ENCODE results near the gene MAPK7. TPM values are rescaled to one million over a fixed set of nuclear protein-coding genes. Genes with fewer than 3 reads are reported as not detected.

Gene MAPK7
- total RNA-seq, 1 donor from 2014 or later = 39.3 TPM

GRCh38 chr17:19331543-19332245, 46.6 kb upstream of the MAPK7 start:
- H3K4me3 Mint-ChIP-seq = peak overlapping the region; percentile 4

GRCh38 chr17:19332371-19333131, 45.7 kb upstream of the MAPK7 start:
- no peak for DNase-seq (ENCODE audit: low read depth, low spot score)
- Mint-ChIP-seq H3K9me3 (no peaks in the 10 kb centered on the region), H3K4me3 (no peak overlapping the region), H3K4me1 (peaks cover 27% of the 10 kb centered on the region), H3K27me3 (ENCODE audit: low read depth) (no peaks in the 10 kb centered on the region), H3K36me3 (ENCODE audit: low read depth) (no peaks in the 10 kb centered on the region), H3K27ac (ENCODE audit: unreplicated experiment) (no peak overlapping the region)
- TF ChIP-seq, protein P1, sequence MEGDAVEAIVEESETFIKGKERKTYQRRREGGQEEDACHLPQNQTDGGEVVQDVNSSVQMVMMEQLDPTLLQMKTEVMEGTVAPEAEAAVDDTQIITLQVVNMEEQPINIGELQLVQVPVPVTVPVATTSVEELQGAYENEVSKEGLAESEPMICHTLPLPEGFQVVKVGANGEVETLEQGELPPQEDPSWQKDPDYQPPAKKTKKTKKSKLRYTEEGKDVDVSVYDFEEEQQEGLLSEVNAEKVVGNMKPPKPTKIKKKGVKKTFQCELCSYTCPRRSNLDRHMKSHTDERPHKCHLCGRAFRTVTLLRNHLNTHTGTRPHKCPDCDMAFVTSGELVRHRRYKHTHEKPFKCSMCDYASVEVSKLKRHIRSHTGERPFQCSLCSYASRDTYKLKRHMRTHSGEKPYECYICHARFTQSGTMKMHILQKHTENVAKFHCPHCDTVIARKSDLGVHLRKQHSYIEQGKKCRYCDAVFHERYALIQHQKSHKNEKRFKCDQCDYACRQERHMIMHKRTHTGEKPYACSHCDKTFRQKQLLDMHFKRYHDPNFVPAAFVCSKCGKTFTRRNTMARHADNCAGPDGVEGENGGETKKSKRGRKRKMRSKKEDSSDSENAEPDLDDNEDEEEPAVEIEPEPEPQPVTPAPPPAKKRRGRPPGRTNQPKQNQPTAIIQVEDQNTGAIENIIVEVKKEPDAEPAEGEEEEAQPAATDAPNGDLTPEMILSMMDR (conservative IDR thresholded peaks at IDR 0.05) = no peak

More at GRCh38 chr17:19331543-19332245, 46.6 kb upstream of the MAPK7 start:
- Mint-ChIP-seq H3K27me3 (ENCODE audit: low read depth) (no peaks in the 10 kb centered on the region), H3K36me3 (ENCODE audit: low read depth) (peaks cover 3% of the 10 kb centered on the region), H3K4me1 (peaks cover 19% of the 10 kb centered on the region), H3K9me3 (no peaks in the 10 kb centered on the region), H3K27ac (ENCODE audit: unreplicated experiment) (peak overlapping the region; percentile 98)
- TF ChIP-seq, protein P1 (conservative IDR thresholded peaks at IDR 0.05) = no peak
- no peak for DNase-seq (ENCODE audit: low read depth, low spot score)

- Mint-ChIP-seq H3K4me3 (no peak overlapping the region), H3K36me3 (ENCODE audit: low read depth) (no peaks in the 10 kb centered on the region), H3K27me3 (ENCODE audit: low read depth) (no peaks in the 10 kb centered on the region), H3K27ac (ENCODE audit: unreplicated experiment) (no peak overlapping the region), H3K4me1 (peaks cover 28% of the 10 kb centered on the region), H3K9me3 (no peaks in the 10 kb centered on the region)
- no peak for DNase-seq (ENCODE audit: low read depth, low spot score)
- TF ChIP-seq, protein P1 (conservative IDR thresholded peaks at IDR 0.05) = no peak
These were observed 45.2 kb upstream of the MAPK7 start for GRCh38 chr17:19333132-19333440.

- TF ChIP-seq, protein P1 (conservative IDR thresholded peaks at IDR 0.05) = no peak
- Mint-ChIP-seq H3K9me3 (no peaks in the 10 kb centered on the region), H3K4me3 (no peak overlapping the region), H3K27me3 (ENCODE audit: low read depth) (no peaks in the 10 kb centered on the region), H3K36me3 (ENCODE audit: low read depth) (no peaks in the 10 kb centered on the region), H3K4me1 (peaks cover 32% of the 10 kb centered on the region), H3K27ac (ENCODE audit: unreplicated experiment) (no peak overlapping the region)
- no peak for DNase-seq (ENCODE audit: low read depth, low spot score)
These were observed 44.5 kb upstream of the MAPK7 start for GRCh38 chr17:19333736-19334290.

GRCh38 chr17:19334331-19334730, 44.0 kb upstream of the MAPK7 start:
- no peak overlapping the region for H3K4me3 Mint-ChIP-seq
- no peak for DNase-seq (ENCODE audit: low read depth, low spot score)
- peaks cover 37% of the 10 kb centered on the region for H3K4me1 Mint-ChIP-seq
- no peaks in the 10 kb centered on the region for H3K9me3 Mint-ChIP-seq
- no peaks in the 10 kb centered on the region for H3K36me3 Mint-ChIP-seq (ENCODE audit: low read depth)
- H3K27ac Mint-ChIP-seq (ENCODE audit: unreplicated experiment) = no peak overlapping the region
- H3K27me3 Mint-ChIP-seq (ENCODE audit: low read depth) = no peaks in the 10 kb centered on the region
- TF ChIP-seq, protein P1 (conservative IDR thresholded peaks at IDR 0.05) = no peak
